ENCODE measurements around the gene TPD52L1.
"Not testable (repeated sequence)": the region's sequence is repeated elsewhere in the genome, so short reads cannot be mapped to it uniquely, and the experiment has no call there.

The TPD52L1 gene

DNA sequence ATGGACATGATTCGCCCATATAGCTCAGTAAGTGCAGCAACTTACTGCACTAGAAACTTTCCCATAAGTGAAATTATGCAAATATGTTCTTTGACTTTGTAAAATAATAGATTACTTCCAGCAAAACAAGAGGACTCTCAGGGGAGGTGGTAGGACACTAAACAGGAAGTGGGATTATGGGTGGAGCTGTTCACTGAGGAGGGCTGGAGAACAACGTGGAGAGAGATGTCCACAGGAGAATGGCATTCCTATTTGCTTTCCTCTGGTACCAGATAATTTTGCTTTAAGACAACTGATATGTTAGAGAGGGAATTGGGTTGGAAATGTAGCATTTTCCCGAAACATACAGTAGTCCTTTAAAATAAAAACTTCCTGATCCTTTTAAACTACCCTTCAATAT lies 3.7 kb downstream of the TPD52L1 start:
- H3K9me3 Mint-ChIP-seq, result no peaks in the 10 kb centered on the region
- H3K36me3 Mint-ChIP-seq (ENCODE audit: low read depth), result no peaks in the 10 kb centered on the region
- H3K4me1 Mint-ChIP-seq (ENCODE audit: low read depth), result peaks cover 4% of the 10 kb centered on the region
- H3K4me3 Mint-ChIP-seq, result no peak overlapping the region
- H3K27ac Mint-ChIP-seq, result no peak overlapping the region
- peaks cover 35% of the 10 kb centered on the region for H3K27me3 Mint-ChIP-seq

GRCh38 chr6:125157725-125158124 lies 4.2 kb downstream of the TPD52L1 start:
- H3K27ac Mint-ChIP-seq, result no peak overlapping the region

GRCh38 chr6:125163339-125163738 lies 9.8 kb downstream of the TPD52L1 start:
- H3K27ac Mint-ChIP-seq; H3K27me3 Mint-ChIP-seq; H3K4me1 Mint-ChIP-seq (ENCODE audit: low read depth); H3K9me3 Mint-ChIP-seq; H3K4me3 Mint-ChIP-seq; H3K36me3 Mint-ChIP-seq (ENCODE audit: low read depth): not testable (repeated sequence)

More at GRCh38 chr6:125157725-125158124, 4.2 kb downstream of the TPD52L1 start:
- no peaks in the 10 kb centered on the region for H3K9me3 Mint-ChIP-seq
- H3K36me3 Mint-ChIP-seq (ENCODE audit: low read depth), result no peaks in the 10 kb centered on the region
- peaks cover 4% of the 10 kb centered on the region for H3K4me1 Mint-ChIP-seq (ENCODE audit: low read depth)
- no peak overlapping the region for H3K4me3 Mint-ChIP-seq
- peaks cover 30% of the 10 kb centered on the region for H3K27me3 Mint-ChIP-seq

GRCh38 chr6:125163811-125164210 lies 10.2 kb downstream of the TPD52L1 start:
- Mint-ChIP-seq H3K36me3 (ENCODE audit: low read depth) (no peaks in the 10 kb centered on the region), H3K27me3 (peaks cover under 1% of the 10 kb centered on the region), H3K27ac (no peak overlapping the region), H3K9me3 (no peaks in the 10 kb centered on the region), H3K4me3 (no peak overlapping the region), H3K4me1 (ENCODE audit: low read depth) (no peaks in the 10 kb centered on the region)

DNA sequence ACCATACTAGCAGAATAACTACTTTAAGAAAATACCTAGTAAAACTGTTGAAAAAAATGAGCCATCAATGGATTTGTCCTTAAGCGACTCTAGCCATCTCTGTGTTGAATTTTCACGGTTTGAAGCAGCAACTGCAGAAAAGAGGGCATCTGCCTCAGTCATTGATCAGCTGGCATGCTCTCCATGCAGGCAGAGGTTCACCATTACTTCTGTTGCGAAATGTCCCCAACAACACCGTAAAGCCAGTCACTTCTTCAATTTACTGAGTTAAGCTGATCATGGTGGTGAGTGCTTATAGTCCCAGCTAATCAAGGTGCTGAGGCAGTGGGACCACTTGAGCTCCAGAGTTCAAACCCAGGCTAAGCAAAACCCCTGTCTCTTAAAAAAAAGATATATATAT lies 11.1 kb downstream of the TPD52L1 start:
- H3K4me1 Mint-ChIP-seq (ENCODE audit: low read depth), result no peaks in the 10 kb centered on the region
- H3K36me3 Mint-ChIP-seq (ENCODE audit: low read depth), result no peaks in the 10 kb centered on the region
- peaks cover 9% of the 10 kb centered on the region for H3K9me3 Mint-ChIP-seq
- H3K27me3 Mint-ChIP-seq, result peaks cover 9% of the 10 kb centered on the region
- H3K27ac Mint-ChIP-seq, result no peak overlapping the region
- no peak overlapping the region for H3K4me3 Mint-ChIP-seq

DNA sequence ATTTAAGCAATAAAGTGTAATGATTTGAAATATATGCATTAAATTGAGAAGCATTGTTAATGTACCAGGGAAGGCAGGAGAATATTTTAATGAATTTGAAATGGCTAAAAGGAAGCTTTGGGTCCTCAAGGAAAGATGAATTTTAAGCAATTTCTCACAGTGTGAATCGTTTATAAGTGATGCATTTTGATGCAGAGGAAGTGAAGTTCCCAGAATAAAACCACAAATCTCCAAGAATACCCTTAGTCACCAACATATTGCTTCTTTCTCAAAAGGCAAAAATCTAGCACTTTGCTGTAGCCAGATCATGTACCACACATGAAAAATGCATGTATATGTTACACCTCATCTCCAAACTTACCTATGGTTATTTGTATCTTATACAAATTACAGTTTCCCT lies 11.7 kb downstream of the TPD52L1 start:
- H3K27me3 Mint-ChIP-seq, result peaks cover 12% of the 10 kb centered on the region
- H3K4me3 Mint-ChIP-seq, result no peak overlapping the region
- H3K9me3 Mint-ChIP-seq, result peaks cover 10% of the 10 kb centered on the region
- H3K36me3 Mint-ChIP-seq (ENCODE audit: low read depth), result no peaks in the 10 kb centered on the region
- no peaks in the 10 kb centered on the region for H3K4me1 Mint-ChIP-seq (ENCODE audit: low read depth)
- H3K27ac Mint-ChIP-seq, result no peak overlapping the region

DNA sequence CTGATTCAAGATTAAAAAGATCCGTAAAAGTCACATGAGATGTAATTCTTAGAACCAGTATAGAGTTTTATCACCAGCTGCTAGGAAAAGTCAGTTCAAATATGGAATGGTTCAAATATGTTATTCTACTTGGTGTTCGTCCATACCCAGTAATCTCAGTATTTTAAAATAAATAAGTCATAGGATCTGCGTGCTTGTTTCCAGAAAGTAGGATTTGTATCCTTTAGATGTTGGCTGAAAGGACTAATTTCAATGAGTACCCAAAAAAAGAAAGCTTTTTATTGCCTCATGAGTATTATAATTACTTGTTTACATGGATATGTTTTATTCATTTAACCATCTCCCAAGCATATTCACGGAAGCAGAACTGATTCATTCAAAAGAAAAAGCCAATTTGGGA lies 12.2 kb downstream of the TPD52L1 start:
- Mint-ChIP-seq H3K27me3 (peaks cover 12% of the 10 kb centered on the region), H3K36me3 (ENCODE audit: low read depth) (no peaks in the 10 kb centered on the region), H3K27ac (no peak overlapping the region), H3K4me3 (no peak overlapping the region), H3K4me1 (ENCODE audit: low read depth) (no peaks in the 10 kb centered on the region), H3K9me3 (peaks cover 10% of the 10 kb centered on the region)

GRCh38 chr6:125166711-125167110 lies 13.1 kb downstream of the TPD52L1 start:
- Mint-ChIP-seq H3K27ac (no peak overlapping the region), H3K9me3 (peaks cover 10% of the 10 kb centered on the region), H3K27me3 (peaks cover 12% of the 10 kb centered on the region), H3K4me1 (ENCODE audit: low read depth) (no peaks in the 10 kb centered on the region), H3K4me3 (no peak overlapping the region), H3K36me3 (ENCODE audit: low read depth) (no peaks in the 10 kb centered on the region)

DNA sequence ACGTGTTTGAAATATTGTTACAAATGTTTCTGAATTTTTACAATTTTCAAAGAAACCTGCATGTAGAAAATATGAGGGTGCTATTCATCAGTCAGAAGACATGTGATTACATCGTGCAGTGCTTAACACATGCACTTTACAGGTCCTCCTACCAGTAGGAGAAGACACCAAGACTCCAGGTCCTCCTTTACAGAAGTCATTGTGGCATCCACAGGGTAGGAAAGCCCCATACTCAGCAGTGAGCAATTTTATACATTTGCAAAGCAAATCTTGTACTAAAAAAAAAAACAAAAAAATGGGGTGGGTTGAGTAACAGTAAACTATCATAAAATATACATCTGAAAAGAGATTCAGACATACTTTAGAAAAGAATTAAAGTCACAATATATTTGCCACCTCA lies 14.0 kb downstream of the TPD52L1 start:
- H3K4me1 Mint-ChIP-seq (ENCODE audit: low read depth), result no peaks in the 10 kb centered on the region
- no peak overlapping the region for H3K4me3 Mint-ChIP-seq
- no peaks in the 10 kb centered on the region for H3K36me3 Mint-ChIP-seq (ENCODE audit: low read depth)
- no peak overlapping the region for H3K27ac Mint-ChIP-seq
- H3K27me3 Mint-ChIP-seq, result peaks cover 16% of the 10 kb centered on the region
- H3K9me3 Mint-ChIP-seq, result peaks cover 10% of the 10 kb centered on the region

DNA sequence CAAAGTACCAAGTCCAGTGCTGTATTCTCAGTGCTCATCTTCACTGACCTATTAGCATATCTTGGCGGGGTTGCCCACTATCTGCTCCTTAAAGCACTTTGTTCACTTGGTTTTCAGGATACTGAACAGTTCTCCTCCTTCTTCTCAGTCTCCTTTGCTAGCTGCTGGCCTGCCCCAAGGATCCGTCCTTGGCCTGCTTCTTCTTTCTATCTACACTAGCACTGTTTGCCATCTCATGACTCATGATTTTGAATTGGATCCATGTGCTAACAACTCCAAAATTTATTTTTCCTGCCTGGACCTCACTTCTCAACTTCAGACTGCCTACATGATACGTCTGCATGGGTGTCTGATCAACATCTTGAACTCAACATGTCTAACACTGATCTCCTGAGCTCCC lies 15.5 kb downstream of the TPD52L1 start:
- Mint-ChIP-seq H3K36me3 (ENCODE audit: low read depth) (no peaks in the 10 kb centered on the region), H3K4me3 (no peak overlapping the region), H3K27ac (no peak overlapping the region), H3K9me3 (peaks cover 10% of the 10 kb centered on the region), H3K27me3 (peaks cover 22% of the 10 kb centered on the region), H3K4me1 (ENCODE audit: low read depth) (no peaks in the 10 kb centered on the region)

DNA sequence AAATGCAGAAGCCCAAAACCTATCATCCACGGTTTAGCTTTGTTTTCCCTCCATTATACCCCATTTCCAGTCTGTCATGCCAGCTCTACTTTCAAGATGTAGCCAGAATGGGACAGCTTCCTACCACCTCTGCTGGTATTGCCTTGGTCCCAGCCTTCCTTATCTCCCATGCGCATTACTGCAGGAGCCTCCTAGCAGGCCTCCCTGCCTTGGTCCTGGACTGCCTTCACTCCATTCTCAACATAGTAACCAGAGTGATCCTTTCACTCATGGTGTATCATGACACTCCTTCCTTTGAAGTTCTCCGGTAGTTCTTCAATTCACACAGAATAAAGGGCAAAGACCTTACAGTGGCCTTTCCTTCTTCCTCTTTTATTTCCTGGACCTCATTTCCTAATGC lies 15.9 kb downstream of the TPD52L1 start:
- peaks cover 10% of the 10 kb centered on the region for H3K9me3 Mint-ChIP-seq

DNA sequence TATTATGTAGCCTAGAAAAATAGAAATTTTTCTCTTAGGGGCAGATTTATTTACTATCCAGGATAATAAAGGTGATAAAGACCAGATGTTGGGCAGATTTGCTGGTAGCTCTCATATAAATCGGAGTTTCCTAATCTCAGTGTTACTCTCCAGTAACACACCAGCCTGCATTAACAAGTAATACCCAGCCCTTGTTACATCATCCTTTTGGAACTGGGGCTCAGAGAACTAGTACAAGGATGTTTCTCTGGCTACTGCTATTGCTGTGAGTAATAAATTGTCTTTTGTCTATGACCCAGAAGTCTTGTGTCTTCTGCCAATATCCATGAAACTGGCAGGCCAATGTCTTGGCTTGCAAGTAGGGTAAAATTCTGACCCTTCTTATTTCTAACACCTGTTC lies 16.8 kb downstream of the TPD52L1 start:
- no peaks in the 10 kb centered on the region for H3K36me3 Mint-ChIP-seq (ENCODE audit: low read depth)
- no peaks in the 10 kb centered on the region for H3K4me1 Mint-ChIP-seq (ENCODE audit: low read depth)
- no peak overlapping the region for H3K4me3 Mint-ChIP-seq
- no peak overlapping the region for H3K27ac Mint-ChIP-seq
- H3K27me3 Mint-ChIP-seq, result peaks cover 22% of the 10 kb centered on the region
- H3K9me3 Mint-ChIP-seq, result peaks cover 10% of the 10 kb centered on the region

More for the DNA sequence above, 15.9 kb downstream of the TPD52L1 start:
- Mint-ChIP-seq H3K27ac (no peak overlapping the region), H3K36me3 (ENCODE audit: low read depth) (no peaks in the 10 kb centered on the region), H3K4me3 (no peak overlapping the region), H3K4me1 (ENCODE audit: low read depth) (no peaks in the 10 kb centered on the region), H3K27me3 (peaks cover 22% of the 10 kb centered on the region)

- Mint-ChIP-seq H3K27ac (no peak overlapping the region), H3K9me3 (peaks cover 10% of the 10 kb centered on the region), H3K27me3 (peaks cover 26% of the 10 kb centered on the region), H3K36me3 (ENCODE audit: low read depth) (no peaks in the 10 kb centered on the region), H3K4me1 (ENCODE audit: low read depth) (no peaks in the 10 kb centered on the region), H3K4me3 (no peak overlapping the region)
These were observed 19.9 kb downstream of the TPD52L1 start for GRCh38 chr6:125173341-125174095.

GRCh38 chr6:125174626-125175025 lies 21.1 kb downstream of the TPD52L1 start:
- Mint-ChIP-seq H3K27ac (no peak overlapping the region), H3K36me3 (ENCODE audit: low read depth) (no peaks in the 10 kb centered on the region), H3K9me3 (peaks cover 2% of the 10 kb centered on the region), H3K4me3 (no peak overlapping the region), H3K27me3 (peaks cover 22% of the 10 kb centered on the region), H3K4me1 (ENCODE audit: low read depth) (no peaks in the 10 kb centered on the region)

DNA sequence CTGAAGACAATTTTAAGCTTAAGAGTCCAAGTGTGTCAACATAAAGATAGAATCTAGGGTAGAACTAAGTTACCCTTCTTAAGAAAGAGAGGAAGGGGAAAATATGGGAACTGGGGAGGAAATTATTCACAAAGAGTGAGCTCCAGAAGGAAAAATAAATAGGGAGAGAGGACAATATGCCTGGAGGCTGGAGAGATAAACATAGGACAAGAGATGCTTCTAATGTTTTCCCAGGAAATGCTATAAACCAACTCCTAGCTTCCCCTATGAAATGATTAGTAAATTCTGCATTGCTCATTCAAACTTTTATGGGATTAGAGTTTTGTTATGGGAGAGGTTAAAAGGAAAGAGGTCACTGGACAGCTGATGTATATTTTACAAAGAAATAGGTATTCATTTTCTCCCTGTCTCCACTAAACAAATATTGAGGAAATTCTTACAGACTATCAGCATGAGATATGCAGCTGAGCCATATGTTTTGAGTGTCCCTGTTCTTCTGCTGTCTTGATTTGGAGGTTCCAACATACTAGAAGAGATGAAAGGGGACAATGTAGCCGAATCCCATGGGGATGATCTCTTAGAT lies 22.0 kb downstream of the TPD52L1 start:
- no peaks in the 10 kb centered on the region for H3K4me1 Mint-ChIP-seq (ENCODE audit: low read depth)
- H3K4me3 Mint-ChIP-seq, result no peak overlapping the region
- H3K27me3 Mint-ChIP-seq, result peaks cover 26% of the 10 kb centered on the region
- H3K36me3 Mint-ChIP-seq (ENCODE audit: low read depth), result no peaks in the 10 kb centered on the region
- no peaks in the 10 kb centered on the region for H3K9me3 Mint-ChIP-seq
- H3K27ac Mint-ChIP-seq, result no peak overlapping the region
